OCI-LY3 (cell line): ENCODE measurements around the gene LDB2.

Experiments
- H2AFZ ChIP-seq: fragments of 200-600, 300-600 bp; shearing (Covaris generic); 2 replicates; pipeline ENCODE4 v1.6.0; 2014; ENCODE audit warnings: antibody characterized with exemption, low read depth, low read length
- H3K27ac ChIP-seq: fragments of 200-600, 300-600 bp; sonication (generic); 2 replicates; pipeline ENCODE4 v1.5.1; 2014; ENCODE audit warnings: mild to moderate bottlenecking, low read length, moderate library complexity, mixed read lengths
- H3K27me3 ChIP-seq: fragments of 200-600, 300-600 bp; sonication (generic); 2 replicates; pipeline ENCODE4 v1.6.1; 2014; ENCODE audit warnings: low read depth, low read length, mixed read lengths
- H3K36me3 ChIP-seq: fragments of 200-600, 300-600 bp; sonication (generic); replicated peaks from 2 replicates; pipeline ENCODE3; 2014; ENCODE audit warnings: low read depth, low read length, mixed read lengths
- H3K4me1 ChIP-seq: fragments of 300-600, 200-600 bp; sonication (generic); 2 replicates; pipeline ENCODE4 v1.6.1; 2014; ENCODE audit warnings: low read length, mixed read lengths
- H3K4me2 ChIP-seq: fragments of 200-600, 300-600 bp; sonication (generic); 2 replicates; pipeline ENCODE4 v1.6.1; 2014; ENCODE audit warnings: low read length, mixed read lengths
- H3K4me3 ChIP-seq: fragments of 300-600, 200-600 bp; sonication (generic); 2 replicates; pipeline ENCODE4 v1.5.1; 2014; ENCODE audit warnings: antibody characterized with exemption, mild to moderate bottlenecking, low read length, moderate library complexity
- H3K79me2 ChIP-seq: fragments of 300-600, 200-600 bp; shearing (Covaris generic); 2 replicates; pipeline ENCODE4 v1.6.1; 2014; ENCODE audit warnings: mild to moderate bottlenecking, low read length, mixed read lengths
- H3K9ac ChIP-seq: fragments of 300-600, 200-600 bp; shearing (Covaris generic); 2 replicates; pipeline ENCODE4 v1.6.0; 2014; ENCODE audit warnings: mild to moderate bottlenecking, low read length, moderate library complexity
- H3K9me3 ChIP-seq: fragments of 200-600, 300-600 bp; shearing (Covaris generic); 2 replicates; pipeline ENCODE4 v1.6.1; 2014; ENCODE audit warnings: low read length, mixed read lengths; ENCODE audit not compliant: insufficient read depth
- H4K20me1 ChIP-seq: fragments of 200-600, 300-600 bp; sonication (generic); 2 replicates; pipeline ENCODE4 v1.6.1; 2016; ENCODE audit warnings: low read length, mixed read lengths; ENCODE audit not compliant: insufficient read depth
- CTCF ChIP-seq: fragments of 200-600, 300-600 bp; sonication (generic); IDR thresholded peaks from 2 replicates; pipeline ENCODE4 v1.5.1; 2014; ENCODE audit warnings: antibody characterized with exemption, low read length, low read depth
- EZH2phosphoT487 ChIP-seq: fragments of 200-600 bp; shearing (Covaris generic); IDR thresholded peaks from 2 replicates; pipeline ENCODE4 v1.6.1; 2018; ENCODE audit warnings: antibody characterized with exemption, mixed run types, low read depth

Gene LDB2

GRCh38 chr4:16817286-16817685, 81.2 kb downstream of the LDB2 start:
- H3K79me2 ChIP-seq = no peaks in the 10 kb centered on the region
- H3K4me3 ChIP-seq = no peak overlapping the region
- no peaks in the 10 kb centered on the region for H3K4me1 ChIP-seq
- no peak for TF ChIP-seq CTCF
- TF ChIP-seq EZH2phosphoT487 = no peak
- no peaks in the 10 kb centered on the region for H3K27me3 ChIP-seq
- H3K4me2 ChIP-seq = no peak overlapping the region
- no peaks in the 10 kb centered on the region for H3K36me3 ChIP-seq
- H3K27ac ChIP-seq = no peak overlapping the region
- no peak overlapping the region for H3K9ac ChIP-seq
- no peak overlapping the region for H2AFZ ChIP-seq
- H4K20me1 ChIP-seq = no peaks in the 10 kb centered on the region
- no peaks in the 10 kb centered on the region for H3K9me3 ChIP-seq

GRCh38 chr4:16814361-16814760, 84.1 kb downstream of the LDB2 start:
- no peaks in the 10 kb centered on the region for H3K4me1 ChIP-seq
- H2AFZ ChIP-seq = no peak overlapping the region
- no peaks in the 10 kb centered on the region for H3K27me3 ChIP-seq
- H3K36me3 ChIP-seq = no peaks in the 10 kb centered on the region
- H3K4me2 ChIP-seq = no peak overlapping the region
- no peaks in the 10 kb centered on the region for H3K9me3 ChIP-seq
- H3K27ac ChIP-seq = no peak overlapping the region
- no peaks in the 10 kb centered on the region for H3K79me2 ChIP-seq
- no peak overlapping the region for H3K4me3 ChIP-seq
- no peaks in the 10 kb centered on the region for H4K20me1 ChIP-seq
- TF ChIP-seq EZH2phosphoT487 = no peak
- no peak for TF ChIP-seq CTCF
- no peak overlapping the region for H3K9ac ChIP-seq

GRCh38 chr4:16812041-16812440, 86.4 kb downstream of the LDB2 start:
- no peaks in the 10 kb centered on the region for H3K27me3 ChIP-seq
- H3K79me2 ChIP-seq = no peaks in the 10 kb centered on the region
- H2AFZ ChIP-seq = no peak overlapping the region
- no peak overlapping the region for H3K9ac ChIP-seq
- no peak overlapping the region for H3K27ac ChIP-seq
- no peaks in the 10 kb centered on the region for H3K36me3 ChIP-seq
- H4K20me1 ChIP-seq = no peaks in the 10 kb centered on the region
- H3K4me2 ChIP-seq = no peak overlapping the region
- no peaks in the 10 kb centered on the region for H3K4me1 ChIP-seq
- H3K9me3 ChIP-seq = no peaks in the 10 kb centered on the region
- TF ChIP-seq CTCF (no peak), EZH2phosphoT487 (no peak)
- H3K4me3 ChIP-seq = no peak overlapping the region

GRCh38 chr4:16809943-16810342, 88.5 kb downstream of the LDB2 start:
- Histone ChIP-seq H2AFZ (no peak overlapping the region), H3K4me1 (no peaks in the 10 kb centered on the region), H3K79me2 (no peaks in the 10 kb centered on the region), H3K9me3 (no peaks in the 10 kb centered on the region), H4K20me1 (no peaks in the 10 kb centered on the region), H3K27me3 (no peaks in the 10 kb centered on the region), H3K36me3 (no peaks in the 10 kb centered on the region), H3K4me3 (no peak overlapping the region), H3K27ac (no peak overlapping the region), H3K4me2 (no peak overlapping the region), H3K9ac (no peak overlapping the region)
- TF ChIP-seq EZH2phosphoT487 (no peak), CTCF (no peak)
